ENCODE results near the gene BTBD9.

Gene BTBD9

GRCh38 chr6:38264605-38265004 lies 375.1 kb downstream of the BTBD9 start:
- no peak for DNase-seq (ENCODE audit: extremely low read depth in 1 of 2, low read depth in 1 of 2)

- DNase-seq (ENCODE audit: extremely low read depth in 1 of 2, low read depth in 1 of 2), result no peak
Observed at GRCh38 chr6:38262609-38263008, 377.1 kb downstream of the BTBD9 start.

- DNase-seq (ENCODE audit: extremely low read depth in 1 of 2, low read depth in 1 of 2), result no peak
Observed at GRCh38 chr6:38262026-38262425, 377.7 kb downstream of the BTBD9 start.

GRCh38 chr6:38261626-38262025 lies 378.1 kb downstream of the BTBD9 start:
- DNase-seq (ENCODE audit: extremely low read depth in 1 of 2, low read depth in 1 of 2), result no peak

GRCh38 chr6:38259736-38260135 lies 380.0 kb downstream of the BTBD9 start:
- DNase-seq (ENCODE audit: extremely low read depth in 1 of 2, low read depth in 1 of 2), result no peak

GRCh38 chr6:38248500-38249234 lies 391.1 kb downstream of the BTBD9 start:
- DNase-seq (ENCODE audit: extremely low read depth in 1 of 2, low read depth in 1 of 2), result no peak

GRCh38 chr6:38245295-38245694 lies 394.4 kb downstream of the BTBD9 start:
- no peak for DNase-seq (ENCODE audit: extremely low read depth in 1 of 2, low read depth in 1 of 2)

- no peak for DNase-seq (ENCODE audit: extremely low read depth in 1 of 2, low read depth in 1 of 2)
Observed at GRCh38 chr6:38244869-38245268, 394.9 kb downstream of the BTBD9 start.

GRCh38 chr6:38241200-38241871 lies 398.4 kb downstream of the BTBD9 start:
- DNase-seq (ENCODE audit: extremely low read depth in 1 of 2, low read depth in 1 of 2), result no peak

- no peak for DNase-seq (ENCODE audit: extremely low read depth in 1 of 2, low read depth in 1 of 2)
Observed at GRCh38 chr6:38239719-38240451, 399.8 kb downstream of the BTBD9 start.

- DNase-seq (ENCODE audit: extremely low read depth in 1 of 2, low read depth in 1 of 2), result no peak
Observed at GRCh38 chr6:38236631-38237030, 403.1 kb downstream of the BTBD9 start.

GRCh38 chr6:38234934-38235682 lies 404.6 kb downstream of the BTBD9 start:
- no peak for DNase-seq (ENCODE audit: extremely low read depth in 1 of 2, low read depth in 1 of 2)

- DNase-seq (ENCODE audit: extremely low read depth in 1 of 2, low read depth in 1 of 2), result no peak
Observed at GRCh38 chr6:38234141-38234540, 405.6 kb downstream of the BTBD9 start.

GRCh38 chr6:38233161-38233791 lies 406.5 kb downstream of the BTBD9 start:
- no peak for DNase-seq (ENCODE audit: extremely low read depth in 1 of 2, low read depth in 1 of 2)

GRCh38 chr6:38225766-38226165 lies 414.0 kb downstream of the BTBD9 start:
- DNase-seq (ENCODE audit: extremely low read depth in 1 of 2, low read depth in 1 of 2), result no peak

- DNase-seq (ENCODE audit: extremely low read depth in 1 of 2, low read depth in 1 of 2), result no peak
Observed at GRCh38 chr6:38221251-38221650, 418.5 kb downstream of the BTBD9 start.

- DNase-seq (ENCODE audit: extremely low read depth in 1 of 2, low read depth in 1 of 2), result no peak
Observed at GRCh38 chr6:38220069-38220723, 419.5 kb downstream of the BTBD9 start.

GRCh38 chr6:38218235-38218634 lies 421.5 kb downstream of the BTBD9 start:
- no peak for DNase-seq (ENCODE audit: extremely low read depth in 1 of 2, low read depth in 1 of 2)

- no peak for DNase-seq (ENCODE audit: extremely low read depth in 1 of 2, low read depth in 1 of 2)
Observed at GRCh38 chr6:38216451-38216850, 423.3 kb downstream of the BTBD9 start.

- no peak for DNase-seq (ENCODE audit: extremely low read depth in 1 of 2, low read depth in 1 of 2)
Observed at GRCh38 chr6:38215651-38216311, 423.9 kb downstream of the BTBD9 start.

Measured in activated CD8-positive, alpha-beta memory T cell treated with anti-CD3 and anti-CD28 coated beads for 1 hour (primary cell).